ENCODE results near the gene GAB2.

GRCh38 chr11:78332872-78333271, 84.7 kb downstream of the GAB2 start:
- TF ChIP-seq EZH2 (IDR thresholded peaks at IDR 0.05) (no peak), POLR2AphosphoS5 (IDR thresholded peaks at IDR 0.05; ENCODE audit: borderline replicate concordance, low read depth, low read length) (no peak)

Measured in SK-N-MC (cell line).